GM18508 (cell line): Measurements from ENCODE around the gene PRUNE2.
"Not testable (repeated sequence)": the region's sequence is repeated elsewhere in the genome, so short reads cannot be mapped to it uniquely, and the experiment has no call there.

ENCODE experiments used
- ATAC-seq: cut with Tn5 transposase; IDR thresholded peaks from one replicate; pipeline ENCODE4 v1.9.1; 2021; ENCODE audit warnings: moderate number of reproducible peaks; ENCODE audit not compliant: insufficient read depth, unreplicated experiment

PRUNE2 gene

GRCh38 chr9:76615177-76615603 lies 290.7 kb downstream of the PRUNE2 start:
- ATAC-seq = no peak

DNA sequence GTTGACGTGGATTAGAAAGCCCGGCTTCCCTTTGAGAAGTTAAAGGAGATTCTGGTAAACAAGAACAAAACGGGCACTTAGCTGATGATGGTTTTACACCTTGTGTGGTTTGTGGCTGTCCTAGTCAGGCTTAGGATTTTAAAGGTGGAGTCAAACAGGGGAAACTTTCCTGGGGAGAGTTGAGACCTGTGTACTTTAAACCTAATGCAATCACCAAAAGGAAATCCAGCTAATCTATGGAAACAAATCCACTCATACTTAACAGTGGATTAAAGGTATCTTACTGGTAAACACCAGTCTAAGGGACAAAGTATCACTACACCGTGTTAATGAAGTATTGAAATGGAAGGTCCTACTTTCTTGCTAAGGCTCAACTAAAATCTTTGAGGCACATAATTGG lies 291.9 kb downstream of the PRUNE2 start:
- ATAC-seq = no peak

GRCh38 chr9:76613150-76613781 lies 292.6 kb downstream of the PRUNE2 start:
- ATAC-seq = no peak

DNA sequence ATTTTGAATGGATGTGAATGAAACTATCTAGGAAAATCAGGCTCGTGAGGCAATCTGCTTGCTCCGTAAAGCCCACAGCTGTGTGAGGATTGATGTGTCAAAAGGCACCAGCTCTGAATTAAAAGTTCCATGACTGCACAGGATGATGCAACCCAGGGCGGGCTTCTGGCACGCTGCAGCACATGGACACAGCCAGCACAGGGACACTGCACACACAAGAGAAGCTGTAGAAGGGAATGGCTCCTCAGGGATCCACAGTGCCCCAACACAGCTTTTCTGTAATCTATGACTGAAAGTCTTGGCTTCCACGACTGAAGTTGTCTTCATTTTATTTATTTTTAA lies 295.9 kb downstream of the PRUNE2 start:
- ATAC-seq = no peak

- no peak for ATAC-seq
These were observed 296.5 kb downstream of the PRUNE2 start for GRCh38 chr9:76609285-76610010.

GRCh38 chr9:76608575-76609273 lies 297.2 kb downstream of the PRUNE2 start:
- ATAC-seq = no peak

- ATAC-seq = no peak
These were observed 298.0 kb downstream of the PRUNE2 start for GRCh38 chr9:76607730-76608436.

DNA sequence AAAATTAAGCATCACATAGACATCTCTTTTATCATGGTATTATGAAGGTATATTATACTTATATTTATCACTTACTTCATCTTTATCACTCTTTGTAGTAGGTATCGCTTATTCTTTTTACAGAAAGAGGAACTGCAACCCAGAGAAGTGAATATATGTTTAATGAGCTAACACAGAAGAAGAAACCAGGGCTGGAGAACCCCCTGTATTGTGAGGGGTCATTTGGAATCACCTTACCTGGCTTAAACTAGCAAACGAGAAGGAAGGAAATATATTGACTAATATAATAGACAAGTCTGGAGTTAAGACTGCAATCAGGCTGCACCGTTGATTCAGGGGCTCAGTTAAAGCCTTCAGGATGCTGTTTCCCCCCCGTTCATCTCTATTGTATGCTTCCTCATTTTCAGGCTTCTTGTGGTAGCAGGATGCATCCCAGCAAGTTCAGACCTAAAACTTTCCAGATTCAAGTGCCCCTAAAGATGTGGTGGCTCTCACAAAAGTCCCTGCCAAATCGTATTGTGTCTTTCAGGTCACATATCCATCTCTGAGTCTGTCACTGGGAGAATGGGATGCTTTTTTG lies 300.5 kb downstream of the PRUNE2 start:
- peak; percentile 84 for ATAC-seq

DNA sequence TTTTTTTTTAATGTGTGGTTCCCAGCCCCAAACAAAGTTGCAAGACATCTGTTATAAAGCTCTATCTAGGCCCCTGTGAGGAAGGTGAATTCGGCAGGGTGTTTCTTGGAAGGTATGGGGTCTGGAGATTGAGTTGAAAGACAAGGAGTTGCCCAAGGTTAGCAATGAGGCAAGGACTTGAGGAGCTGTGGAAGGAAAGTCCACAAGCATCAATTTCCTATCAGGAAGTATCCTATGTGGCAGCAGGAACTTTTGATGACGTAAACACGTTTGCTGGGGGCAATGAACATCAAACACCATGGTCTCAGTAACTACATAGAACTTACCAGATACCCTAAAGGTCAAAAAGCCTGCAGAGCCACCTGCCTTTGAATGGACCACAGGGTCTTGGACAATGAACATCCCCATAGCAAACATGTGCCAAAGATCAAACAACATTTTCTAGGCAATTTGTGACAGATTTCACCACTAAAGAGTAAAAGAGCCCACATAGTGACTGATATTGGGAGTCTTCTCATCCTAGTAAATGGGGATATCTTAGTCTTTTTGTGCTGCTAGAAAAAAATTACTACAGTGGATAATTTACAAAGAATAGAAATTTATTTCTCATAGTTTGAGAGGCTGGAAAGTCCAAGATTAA lies 301.9 kb downstream of the PRUNE2 start:
- no peak for ATAC-seq

- no peak for ATAC-seq
These were observed 302.4 kb downstream of the PRUNE2 start for GRCh38 chr9:76603448-76603895.

GRCh38 chr9:76602199-76602598 lies 303.7 kb downstream of the PRUNE2 start:
- no peak for ATAC-seq

- no peak for ATAC-seq
These were observed 305.8 kb downstream of the PRUNE2 start for GRCh38 chr9:76600007-76600615.

DNA sequence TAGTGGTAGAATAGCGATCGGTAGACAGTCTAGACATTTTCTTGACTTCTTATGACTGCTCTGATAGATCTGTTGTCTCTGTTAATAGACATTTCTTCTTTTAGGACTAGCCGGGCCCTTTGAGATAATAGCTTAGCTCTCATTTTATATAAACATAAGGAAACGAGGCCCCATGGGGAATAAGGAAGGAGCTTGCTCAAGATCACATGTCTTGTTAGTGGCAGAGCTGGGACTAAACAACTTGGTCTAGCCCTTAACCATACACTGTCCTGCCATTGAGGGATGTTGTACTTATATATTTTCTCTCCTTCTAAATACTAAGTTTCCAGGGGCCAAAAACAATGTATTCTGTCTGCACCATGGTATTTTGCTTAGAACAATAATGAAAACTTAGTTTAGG lies 306.9 kb downstream of the PRUNE2 start:
- no peak for ATAC-seq

- ATAC-seq = no peak
These were observed 310.3 kb downstream of the PRUNE2 start for GRCh38 chr9:76595645-76596044.

DNA sequence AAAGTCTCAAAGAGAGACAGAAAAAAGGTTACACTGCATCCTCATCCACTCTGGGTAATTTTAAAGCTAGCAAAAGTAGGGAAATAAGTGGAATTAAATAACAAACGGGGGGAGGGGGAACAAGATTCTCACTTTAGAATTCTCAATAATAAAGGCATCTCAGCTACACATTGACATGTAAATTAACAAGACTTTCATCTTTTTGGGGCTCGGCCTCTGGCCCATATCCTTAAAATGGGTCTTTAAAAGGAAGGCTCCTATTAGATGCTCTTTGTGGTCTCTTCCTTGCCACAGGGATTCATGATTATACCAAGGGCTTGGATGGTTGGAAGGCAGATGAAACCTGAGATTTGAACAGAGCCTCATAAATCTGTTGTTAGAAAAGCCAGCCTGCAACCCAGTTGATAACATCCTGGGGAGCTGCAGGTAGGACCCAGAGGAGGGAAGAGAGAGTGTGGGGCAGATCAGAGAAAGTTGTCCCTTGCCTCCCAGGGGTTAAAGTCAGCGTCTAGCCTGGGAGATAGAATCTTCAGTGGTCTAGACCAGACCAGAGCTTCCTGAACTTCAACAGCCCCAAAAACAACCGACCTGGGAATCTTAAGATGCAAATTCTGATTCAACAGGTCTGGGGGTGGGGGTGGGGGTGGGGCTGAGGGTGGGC lies 311.0 kb downstream of the PRUNE2 start:
- no peak for ATAC-seq

GRCh38 chr9:76593961-76594735 lies 311.8 kb downstream of the PRUNE2 start:
- not testable (repeated sequence) for ATAC-seq

- no peak for ATAC-seq
These were observed 313.0 kb downstream of the PRUNE2 start for GRCh38 chr9:76592974-76593347.
